Bronchial epithelial cell (primary cell): ENCODE measurements around the gene TSPAN2. TPM values are rescaled to one million over a fixed set of nuclear protein-coding genes. Genes with fewer than 3 reads are reported as not detected.

Source experiments
- DNase-seq: peaks from one replicate; pipeline ENCODE4 v3.0.0-alpha.2; 2010; ENCODE audit warnings: low read depth
- FAIRE-seq: peaks from 2 replicates; lab custom pipeline; 2011; peaks lifted over from hg19 to GRCh38; lab: Jason Lieb, UNC
- H3K27me3 ChIP-seq: 2 replicates; pipeline ENCODE4 v1.5.1; 2011; ENCODE audit warnings: low read length; ENCODE audit not compliant: control insufficient read depth, insufficient read depth
- H3K36me3 ChIP-seq: 2 replicates; pipeline ENCODE4 v1.5.1; 2011; ENCODE audit warnings: low read length; ENCODE audit not compliant: control insufficient read depth, insufficient read depth
- H3K4me3 ChIP-seq: 2 replicates; pipeline ENCODE4 v1.5.1; 2011; ENCODE audit warnings: mild to moderate bottlenecking, low read depth, low read length, control low read depth
- CTCF ChIP-seq: IDR thresholded peaks from 2 replicates; pipeline ENCODE4 v1.5.1; 2011; ENCODE audit warnings: mild to moderate bottlenecking, moderate library complexity, low read length, control low read depth, inconsistent platforms; ENCODE audit not compliant: insufficient read depth, severe bottlenecking
- total RNA-seq: library from RNA; depleted of rRNA; stranded (reverse); fragments of >200 nt; gene quantifications from 2 replicates; pipeline ENCODE4 v1.2.1, GENCODE V29; 2014

The TSPAN2 gene
- total RNA-seq, 1 donor from 2014 or later = 0.26 TPM

- no peaks in the 10 kb centered on the region for H3K27me3 ChIP-seq
- no peaks in the 10 kb centered on the region for H3K36me3 ChIP-seq
- no peak for TF ChIP-seq CTCF
- no peak for DNase-seq
- no peak for FAIRE-seq
- H3K4me3 ChIP-seq = no peak overlapping the region
These were observed 15.8 kb downstream of the TSPAN2 start for GRCh38 chr1:115073298-115074087.

GRCh38 chr1:115071012-115071664 is 18.2 kb downstream of the TSPAN2 start:
- FAIRE-seq (no peak), DNase-seq (no peak)
- TF ChIP-seq CTCF = no peak
- no peak overlapping the region for H3K4me3 ChIP-seq
- H3K27me3 ChIP-seq = no peaks in the 10 kb centered on the region
- no peaks in the 10 kb centered on the region for H3K36me3 ChIP-seq

DNA sequence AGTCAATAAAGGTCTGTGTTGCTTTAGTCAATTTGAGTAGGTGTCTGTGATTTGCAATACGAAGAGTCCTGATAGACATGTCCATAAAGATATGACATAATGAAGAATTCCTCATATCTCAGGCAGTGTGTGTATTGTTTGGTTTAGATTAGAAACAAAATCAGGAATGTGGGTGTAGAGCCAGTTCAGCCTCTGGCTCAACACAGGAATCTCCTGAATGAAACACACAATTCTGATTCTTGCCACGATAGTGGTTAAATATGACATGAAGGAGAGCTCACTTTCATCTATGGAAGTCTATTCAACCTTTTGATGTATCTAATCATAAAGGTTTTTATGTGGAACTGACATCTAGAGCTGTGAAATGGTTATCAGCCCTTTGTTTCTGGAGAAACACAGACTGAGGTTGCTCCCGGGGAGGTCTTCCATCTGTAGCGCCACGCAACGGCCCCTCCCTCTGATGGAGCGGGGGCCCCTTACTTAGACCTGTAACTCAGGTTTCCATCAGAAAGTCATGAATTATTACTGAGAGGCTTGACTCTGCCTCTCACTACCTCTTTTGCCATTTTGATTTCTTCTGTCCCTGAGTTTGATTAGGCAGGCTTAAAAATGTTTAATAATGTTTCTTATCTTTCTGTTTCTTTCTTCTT is 19.5 kb downstream of the TSPAN2 start:
- no peaks in the 10 kb centered on the region for H3K36me3 ChIP-seq
- H3K27me3 ChIP-seq = no peaks in the 10 kb centered on the region
- no peak for TF ChIP-seq CTCF
- no peak overlapping the region for H3K4me3 ChIP-seq
- FAIRE-seq (no peak), DNase-seq (peak; percentile 77)

DNA sequence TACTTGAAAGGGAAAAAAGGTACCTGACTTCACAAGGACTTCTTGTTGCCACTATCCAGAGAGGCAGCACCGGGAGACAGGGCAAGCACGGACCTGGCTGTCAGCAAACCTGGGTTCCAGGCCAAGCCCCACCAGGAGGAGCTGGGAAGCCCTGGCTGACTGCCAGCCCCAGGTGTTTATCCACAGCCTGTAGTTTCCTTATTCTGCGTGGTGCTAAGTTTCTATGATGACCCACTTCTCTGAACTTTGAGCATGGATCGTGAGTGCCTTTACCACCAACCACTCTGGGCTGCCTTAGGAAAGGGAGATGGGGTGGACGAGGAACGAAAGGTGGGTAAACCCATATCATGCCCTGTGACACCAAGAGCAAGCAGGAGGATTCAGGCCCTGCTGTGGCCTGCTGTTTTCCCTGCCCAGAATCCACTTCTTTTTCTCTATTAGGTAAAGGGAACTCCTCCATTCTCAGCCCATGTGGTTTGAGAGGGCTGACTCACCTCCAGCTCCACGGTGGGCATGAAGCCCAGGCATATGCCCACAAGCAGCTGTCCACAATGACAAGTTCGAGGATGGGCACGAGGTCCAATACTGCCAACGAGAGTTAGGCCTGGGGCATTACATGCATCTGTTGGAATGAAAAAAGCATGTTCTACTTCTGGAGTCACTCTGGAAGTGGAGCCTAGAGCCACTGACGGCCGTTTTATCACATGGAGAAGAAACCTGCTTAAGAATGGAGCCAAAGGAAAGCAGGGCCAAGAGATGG is 20.3 kb downstream of the TSPAN2 start:
- H3K4me3 ChIP-seq = no peak overlapping the region
- peak; percentile 7 for TF ChIP-seq CTCF
- DNase-seq (peak; percentile 84), FAIRE-seq (peak; percentile 77)
- H3K27me3 ChIP-seq = no peaks in the 10 kb centered on the region
- H3K36me3 ChIP-seq = no peaks in the 10 kb centered on the region

DNA sequence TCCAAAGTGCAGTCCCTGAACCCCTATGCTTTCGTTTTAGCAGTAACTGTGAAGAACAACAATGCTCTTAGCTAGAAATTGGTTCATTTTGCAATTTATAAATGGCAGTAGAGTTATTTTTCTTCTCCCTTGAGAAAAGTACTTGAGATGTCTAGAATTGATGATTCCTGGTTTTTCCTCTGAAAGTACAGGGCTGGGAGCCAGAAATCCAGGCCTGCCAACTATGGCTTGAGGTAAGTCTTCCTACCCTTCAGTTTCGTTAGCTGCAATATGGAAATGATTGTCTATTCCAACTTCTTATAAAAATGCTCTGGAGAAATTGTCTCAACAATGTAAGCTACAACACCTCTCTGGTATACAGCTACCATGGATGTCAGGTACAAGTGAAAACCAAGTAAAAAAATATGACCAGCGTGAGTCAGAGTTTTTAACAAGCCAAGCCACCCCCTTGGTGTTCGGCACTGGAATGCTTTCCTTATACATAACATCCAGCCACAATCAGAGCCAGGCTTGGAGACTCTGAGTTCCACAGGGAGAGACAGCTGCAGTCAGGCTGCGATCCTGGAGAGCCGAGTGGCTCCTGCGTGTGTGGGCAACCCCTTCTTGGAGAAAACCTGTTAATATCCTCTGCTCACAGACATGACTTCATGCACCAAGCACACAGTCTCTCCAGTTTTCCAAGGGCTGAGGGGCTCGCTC is 22.0 kb downstream of the TSPAN2 start:
- DNase-seq (peak; percentile 68), FAIRE-seq (no peak)
- Histone ChIP-seq H3K4me3 (no peak overlapping the region), H3K36me3 (no peaks in the 10 kb centered on the region), H3K27me3 (no peaks in the 10 kb centered on the region)
- TF ChIP-seq CTCF = no peak
